GM20000 (cell line): ENCODE results near the gene PHAF1.

Source experiments
- DNase-seq: peaks from one replicate; pipeline ENCODE4 v3.0.0; 2012; ENCODE audit warnings: low spot score
- TF ChIP-seq, protein P1 (sequence below): IDR thresholded peaks from 2 replicates; pipeline ENCODE4 v1.5.1; 2012; ENCODE audit warnings: mild to moderate bottlenecking, control low read depth; ENCODE audit errors: extremely low read depth, missing control alignments

PHAF1 gene

DNA sequence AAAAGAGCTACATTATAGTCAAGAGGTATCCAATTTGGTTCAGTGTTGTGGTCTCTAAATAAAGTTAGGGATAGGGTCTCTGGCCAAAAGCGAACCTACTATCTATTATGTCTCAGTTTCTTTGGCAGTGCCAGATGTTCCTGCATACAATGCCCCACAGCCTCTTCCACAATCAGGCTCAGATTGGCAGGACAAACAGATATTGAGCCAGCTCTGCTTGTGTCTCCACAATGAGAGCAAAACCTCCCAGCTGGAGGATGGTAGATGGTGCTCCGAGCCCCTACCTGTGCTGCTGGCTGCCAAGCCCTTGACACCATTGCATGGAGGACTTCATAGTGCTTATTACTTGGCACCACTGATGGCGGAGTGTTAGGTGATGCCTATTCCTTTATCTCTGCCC is 19.7 kb downstream of the PHAF1 start:
- DNase-seq, result no peak
- TF ChIP-seq, protein P1, sequence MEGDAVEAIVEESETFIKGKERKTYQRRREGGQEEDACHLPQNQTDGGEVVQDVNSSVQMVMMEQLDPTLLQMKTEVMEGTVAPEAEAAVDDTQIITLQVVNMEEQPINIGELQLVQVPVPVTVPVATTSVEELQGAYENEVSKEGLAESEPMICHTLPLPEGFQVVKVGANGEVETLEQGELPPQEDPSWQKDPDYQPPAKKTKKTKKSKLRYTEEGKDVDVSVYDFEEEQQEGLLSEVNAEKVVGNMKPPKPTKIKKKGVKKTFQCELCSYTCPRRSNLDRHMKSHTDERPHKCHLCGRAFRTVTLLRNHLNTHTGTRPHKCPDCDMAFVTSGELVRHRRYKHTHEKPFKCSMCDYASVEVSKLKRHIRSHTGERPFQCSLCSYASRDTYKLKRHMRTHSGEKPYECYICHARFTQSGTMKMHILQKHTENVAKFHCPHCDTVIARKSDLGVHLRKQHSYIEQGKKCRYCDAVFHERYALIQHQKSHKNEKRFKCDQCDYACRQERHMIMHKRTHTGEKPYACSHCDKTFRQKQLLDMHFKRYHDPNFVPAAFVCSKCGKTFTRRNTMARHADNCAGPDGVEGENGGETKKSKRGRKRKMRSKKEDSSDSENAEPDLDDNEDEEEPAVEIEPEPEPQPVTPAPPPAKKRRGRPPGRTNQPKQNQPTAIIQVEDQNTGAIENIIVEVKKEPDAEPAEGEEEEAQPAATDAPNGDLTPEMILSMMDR, result no peak

DNA sequence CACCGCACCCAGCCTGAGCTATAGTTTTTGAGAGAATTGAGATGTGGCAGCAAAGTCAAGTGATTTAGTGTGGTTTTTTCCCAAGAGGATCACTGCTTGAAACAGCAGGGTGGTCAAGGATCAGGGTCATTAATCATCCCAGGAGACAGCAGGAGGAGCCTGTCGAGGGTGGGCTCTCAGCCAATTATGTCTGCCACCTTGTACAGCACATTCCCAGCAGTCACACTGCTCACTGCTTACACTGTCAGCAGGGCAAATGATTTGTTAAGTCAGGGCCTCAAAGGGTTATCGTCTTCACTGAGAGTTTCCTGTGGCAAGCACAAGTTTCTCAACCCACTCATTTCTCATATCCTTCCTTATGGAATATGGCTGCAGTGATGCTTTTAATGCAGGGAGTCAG is 27.9 kb downstream of the PHAF1 start:
- DNase-seq, result no peak

DNA sequence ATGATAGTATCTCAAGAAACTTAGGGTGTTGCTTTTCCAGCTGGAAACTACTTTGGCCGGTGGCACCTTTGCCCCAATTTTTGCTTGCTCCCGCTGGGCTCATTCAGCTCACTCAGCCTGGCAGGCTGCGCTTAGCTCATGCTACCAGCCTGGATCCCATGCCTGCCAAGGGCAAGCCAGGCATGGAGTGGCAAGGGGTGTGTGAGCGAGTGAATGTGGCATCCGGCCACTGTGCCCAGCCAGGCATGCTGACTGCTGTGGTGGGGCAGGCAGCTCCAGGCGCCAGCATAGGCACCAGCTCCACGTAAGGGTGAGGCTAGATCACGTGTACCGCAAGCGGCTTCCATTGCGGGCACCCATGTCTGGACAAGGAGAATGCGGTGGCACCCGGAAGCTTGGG is 31.6 kb downstream of the PHAF1 start:
- TF ChIP-seq, protein P1, result no peak
- DNase-seq, result no peak

More for the DNA sequence above, 27.9 kb downstream of the PHAF1 start:
- TF ChIP-seq, protein P1, result no peak

DNA sequence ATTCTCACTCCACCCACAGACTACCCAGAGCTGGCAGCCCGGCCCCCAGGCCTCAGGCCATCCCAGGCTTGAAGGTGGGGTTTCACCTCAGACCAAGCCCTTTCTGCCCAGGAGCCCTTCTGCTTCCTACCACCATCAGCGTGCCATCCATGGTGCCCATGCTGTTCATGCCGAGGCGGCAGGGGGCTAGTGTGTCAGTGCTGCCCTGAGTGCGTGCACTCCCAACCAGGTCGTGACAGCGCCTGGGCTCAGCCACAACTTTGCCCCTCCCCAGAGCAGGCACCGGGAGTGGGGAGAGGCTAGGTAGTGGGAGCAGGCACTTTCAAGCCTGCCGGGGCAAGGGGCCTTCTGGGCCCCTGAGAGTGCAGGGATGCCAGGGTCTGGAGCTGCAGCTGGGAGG is 32.6 kb downstream of the PHAF1 start:
- TF ChIP-seq, protein P1, result no peak
- no peak for DNase-seq

DNA sequence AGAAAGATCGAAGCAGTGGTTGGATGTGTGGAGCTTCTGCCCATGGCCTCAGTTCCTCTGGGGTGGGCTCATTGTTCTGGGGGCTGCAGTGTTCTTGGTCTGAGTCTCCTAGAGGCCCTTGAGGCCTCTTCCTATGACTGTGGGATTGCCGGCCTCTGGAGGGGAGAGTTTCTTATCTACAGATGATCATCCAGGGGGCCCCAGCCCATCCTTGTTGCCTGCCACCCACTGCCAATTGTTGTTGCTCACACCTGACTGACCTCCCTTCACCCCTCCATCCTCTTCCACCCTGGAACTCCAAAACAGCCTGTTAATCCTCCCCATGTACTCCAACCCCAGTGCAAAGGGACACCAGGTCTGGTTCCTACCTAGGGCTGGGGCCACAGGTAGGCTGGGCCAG is 35.2 kb downstream of the PHAF1 start:
- DNase-seq, result no peak
- TF ChIP-seq, protein P1, result no peak

DNA sequence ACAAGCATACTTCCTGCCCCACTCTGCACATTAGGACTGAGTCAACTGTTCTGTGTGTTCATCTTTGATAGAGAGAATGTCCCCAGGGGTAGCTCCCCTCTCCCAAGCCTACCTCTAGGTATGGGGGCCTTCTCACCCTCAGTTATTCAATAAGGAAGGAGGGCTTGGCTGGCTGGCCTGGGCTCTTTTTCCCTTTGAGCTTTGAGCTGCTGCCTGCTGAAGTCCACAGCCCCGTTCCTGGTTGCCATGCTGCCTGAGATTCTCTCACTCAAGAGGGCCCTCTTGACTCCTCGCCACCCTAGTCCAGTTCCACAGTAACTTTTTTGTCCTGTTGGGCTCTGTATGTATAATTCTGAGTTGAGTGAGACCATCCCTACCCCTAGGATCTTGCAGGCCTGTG is 36.0 kb downstream of the PHAF1 start:
- TF ChIP-seq, protein P1, result no peak
- DNase-seq, result no peak

DNA sequence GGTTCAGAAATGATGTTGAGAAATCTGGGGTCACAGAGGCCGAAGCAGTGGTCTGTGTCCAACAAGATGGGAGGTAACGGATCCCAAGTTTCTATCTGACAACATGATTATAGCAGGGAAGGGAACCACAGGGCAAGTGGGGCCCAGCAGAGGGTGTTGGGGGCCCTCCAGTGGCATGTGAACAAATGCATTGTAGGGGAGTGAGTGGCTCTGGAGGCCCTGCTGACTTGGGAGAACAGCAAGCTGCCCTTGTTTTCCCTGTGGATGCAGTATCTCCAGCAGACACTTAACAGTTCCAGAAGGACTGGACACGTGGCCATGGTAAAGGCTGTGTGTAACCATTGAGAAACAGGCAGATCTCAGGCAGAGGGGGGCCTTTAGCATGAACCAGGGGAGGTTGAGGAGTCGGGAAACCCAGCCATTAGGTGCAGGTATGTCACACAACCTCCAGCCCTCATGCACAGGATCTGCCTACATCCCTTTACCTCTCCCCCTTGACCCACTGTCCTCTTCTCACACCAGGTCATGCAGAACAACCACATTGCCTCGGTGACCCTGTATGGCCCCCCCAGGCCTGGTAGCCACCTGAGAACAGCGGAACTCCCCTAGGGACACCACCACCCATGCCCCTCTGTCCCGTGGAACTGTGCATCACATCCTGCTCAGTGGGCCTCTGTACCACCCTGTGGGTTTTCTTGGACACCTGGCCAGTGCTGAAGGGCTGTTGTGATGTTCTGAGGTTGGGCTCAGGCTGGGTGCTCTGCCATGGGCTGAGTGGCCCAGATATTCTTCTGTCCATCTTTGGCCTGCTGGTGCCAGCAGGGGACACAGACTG is 37.0 kb downstream of the PHAF1 start:
- TF ChIP-seq, protein P1, result no peak
- no peak for DNase-seq
